Activated naive CD4-positive, alpha-beta T cell treated with anti-CD3 and anti-CD28 coated beads, Interleukin-2, amount 10 ng/mL, durations not matched to agents 7 days and 5 days (primary cell): Measurements from ENCODE around the gene FCGR3B.
"Not testable (repeated sequence)": the region's sequence is repeated elsewhere in the genome, so short reads cannot be mapped to it uniquely, and the experiment has no call there.

Experiments
- CTCF ChIA-PET: fragments of 350-600 bp; sonication (Branson Sonifier 250); formaldehyde crosslinking; loops from one replicate; lab custom pipeline; 2021; ENCODE audit warnings: antibody characterized with exemption; lab: Charles Lee
- DNase-seq: peaks from one replicate; pipeline ENCODE4 v3.0.0-alpha.2; 2020
- H3K27ac Mint-ChIP-seq: one replicate; pipeline ENCODE4 v1.8.0; 2021; ENCODE audit warnings: mild to moderate bottlenecking, moderate library complexity, mixed read lengths
- H3K27me3 Mint-ChIP-seq: one replicate; pipeline ENCODE4 v1.8.0; 2021; ENCODE audit warnings: mild to moderate bottlenecking, mixed read lengths
- H3K36me3 Mint-ChIP-seq: one replicate; pipeline ENCODE4 v1.8.0; 2021; ENCODE audit warnings: mixed read lengths
- H3K4me1 Mint-ChIP-seq: one replicate; pipeline ENCODE4 v1.8.0; 2021; ENCODE audit warnings: mixed read lengths
- H3K4me3 Mint-ChIP-seq: one replicate; pipeline ENCODE4 v1.8.0; 2021; ENCODE audit warnings: mild to moderate bottlenecking, moderate library complexity, mixed read lengths
- H3K9me3 Mint-ChIP-seq: one replicate; pipeline ENCODE4 v1.8.0; 2021; ENCODE audit warnings: mixed read lengths

The FCGR3B gene

GRCh38 chr1:161653541-161653940 is 22.6 kb upstream of the FCGR3B start:
- H3K9me3 Mint-ChIP-seq, H3K27ac Mint-ChIP-seq, H3K4me3 Mint-ChIP-seq, DNase-seq, CTCF ChIA-PET, H3K36me3 Mint-ChIP-seq, H3K4me1 Mint-ChIP-seq, H3K27me3 Mint-ChIP-seq: not testable (repeated sequence)

GRCh38 chr1:161647507-161648360 is 16.8 kb upstream of the FCGR3B start:
- CTCF ChIA-PET, result interaction anchor here (0.6 to 1.5 kb wide), 4 partner anchors 85 to 94 kb away, joined by 3 to 10 read pairs (median 6); no protein-coding TSS in a partner anchor
- H3K36me3 Mint-ChIP-seq, H3K9me3 Mint-ChIP-seq, H3K4me3 Mint-ChIP-seq, H3K27ac Mint-ChIP-seq, H3K4me1 Mint-ChIP-seq: not testable (repeated sequence)
- DNase-seq, result peak; percentile 20
- H3K27me3 Mint-ChIP-seq, result peaks cover 29% of the 10 kb centered on the region

DNA sequence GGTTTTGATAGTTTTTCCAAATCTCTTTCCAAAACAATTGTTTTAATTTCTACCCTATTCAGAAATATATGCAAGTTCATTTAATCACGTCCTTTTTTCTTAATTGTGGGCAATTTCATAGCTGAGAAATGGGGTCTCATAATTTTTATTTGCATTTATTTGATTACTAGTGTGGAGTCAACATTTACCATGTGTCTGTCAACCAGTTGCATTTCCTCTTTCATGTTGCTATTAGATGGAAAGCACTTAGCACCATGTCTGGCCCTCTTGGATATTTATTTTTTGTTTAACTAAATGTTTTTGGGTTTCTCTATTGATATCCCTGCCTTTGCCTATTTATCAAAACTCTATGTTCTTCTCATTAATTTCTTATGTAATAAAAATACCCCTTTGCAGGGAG is 13.9 kb upstream of the FCGR3B start:
- CTCF ChIA-PET, H3K27ac Mint-ChIP-seq, DNase-seq, H3K36me3 Mint-ChIP-seq, H3K9me3 Mint-ChIP-seq, H3K4me1 Mint-ChIP-seq, H3K4me3 Mint-ChIP-seq: not testable (repeated sequence)
- H3K27me3 Mint-ChIP-seq, result peaks cover 23% of the 10 kb centered on the region

DNA sequence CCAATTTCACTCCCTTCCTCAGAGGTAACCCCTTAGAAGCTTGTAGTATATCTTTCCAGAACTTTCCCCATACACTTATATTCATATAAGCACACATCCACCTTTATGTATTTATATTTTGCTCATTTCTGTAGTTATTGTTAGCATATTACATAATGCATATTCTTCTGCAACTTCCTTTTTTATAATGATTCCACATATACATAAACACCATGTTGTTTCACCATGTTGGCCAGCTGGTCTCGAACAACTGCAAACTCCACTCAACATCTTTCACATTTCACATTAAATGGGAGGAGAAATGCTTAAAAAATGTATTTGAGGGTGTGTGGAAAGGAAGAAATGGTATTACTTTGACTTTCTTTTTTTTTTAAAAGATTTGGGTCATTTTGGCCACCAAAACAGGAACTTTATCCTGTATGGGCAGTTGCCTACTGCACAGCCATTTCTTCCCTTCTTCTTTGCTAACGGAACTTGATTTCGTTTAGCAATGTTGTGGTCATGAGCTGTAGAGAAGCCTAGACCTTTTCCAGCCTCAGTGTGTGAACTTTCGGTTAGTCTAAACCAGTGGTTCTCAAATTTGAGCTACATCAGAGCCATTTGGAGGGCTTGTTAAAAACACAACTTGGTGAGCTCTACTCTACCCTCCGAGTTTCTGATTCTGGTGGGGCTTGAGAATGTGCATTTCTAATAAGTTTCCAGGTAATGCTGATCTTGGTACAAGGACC is 12.7 kb upstream of the FCGR3B start:
- H3K4me3 Mint-ChIP-seq, DNase-seq, H3K36me3 Mint-ChIP-seq, H3K9me3 Mint-ChIP-seq, CTCF ChIA-PET, H3K27ac Mint-ChIP-seq, H3K4me1 Mint-ChIP-seq: not testable (repeated sequence)
- peaks cover 21% of the 10 kb centered on the region for H3K27me3 Mint-ChIP-seq

GRCh38 chr1:161642697-161643096 is 11.7 kb upstream of the FCGR3B start:
- not testable (repeated sequence) for H3K27ac Mint-ChIP-seq, H3K4me3 Mint-ChIP-seq, DNase-seq

GRCh38 chr1:161639203-161639602 is 8.2 kb upstream of the FCGR3B start:
- H3K27me3 Mint-ChIP-seq, H3K9me3 Mint-ChIP-seq, CTCF ChIA-PET, H3K27ac Mint-ChIP-seq, DNase-seq, H3K36me3 Mint-ChIP-seq, H3K4me3 Mint-ChIP-seq: not testable (repeated sequence)
- H3K4me1 Mint-ChIP-seq, result peaks cover 26% of the 10 kb centered on the region

More at GRCh38 chr1:161642697-161643096, 11.7 kb upstream of the FCGR3B start:
- H3K36me3 Mint-ChIP-seq, H3K9me3 Mint-ChIP-seq, H3K4me1 Mint-ChIP-seq, CTCF ChIA-PET: not testable (repeated sequence)
- H3K27me3 Mint-ChIP-seq, result peaks cover 19% of the 10 kb centered on the region

GRCh38 chr1:161638251-161638993 is 7.4 kb upstream of the FCGR3B start:
- DNase-seq, H3K4me3 Mint-ChIP-seq, H3K9me3 Mint-ChIP-seq, H3K27ac Mint-ChIP-seq, CTCF ChIA-PET, H3K27me3 Mint-ChIP-seq, H3K36me3 Mint-ChIP-seq: not testable (repeated sequence)
- peaks cover 26% of the 10 kb centered on the region for H3K4me1 Mint-ChIP-seq

GRCh38 chr1:161636976-161637375 is 6.0 kb upstream of the FCGR3B start:
- DNase-seq, H3K4me3 Mint-ChIP-seq, H3K9me3 Mint-ChIP-seq, CTCF ChIA-PET, H3K27me3 Mint-ChIP-seq, H3K36me3 Mint-ChIP-seq: not testable (repeated sequence)
- peaks cover 19% of the 10 kb centered on the region for H3K4me1 Mint-ChIP-seq
- H3K27ac Mint-ChIP-seq, result peak overlapping the region; percentile 29

DNA sequence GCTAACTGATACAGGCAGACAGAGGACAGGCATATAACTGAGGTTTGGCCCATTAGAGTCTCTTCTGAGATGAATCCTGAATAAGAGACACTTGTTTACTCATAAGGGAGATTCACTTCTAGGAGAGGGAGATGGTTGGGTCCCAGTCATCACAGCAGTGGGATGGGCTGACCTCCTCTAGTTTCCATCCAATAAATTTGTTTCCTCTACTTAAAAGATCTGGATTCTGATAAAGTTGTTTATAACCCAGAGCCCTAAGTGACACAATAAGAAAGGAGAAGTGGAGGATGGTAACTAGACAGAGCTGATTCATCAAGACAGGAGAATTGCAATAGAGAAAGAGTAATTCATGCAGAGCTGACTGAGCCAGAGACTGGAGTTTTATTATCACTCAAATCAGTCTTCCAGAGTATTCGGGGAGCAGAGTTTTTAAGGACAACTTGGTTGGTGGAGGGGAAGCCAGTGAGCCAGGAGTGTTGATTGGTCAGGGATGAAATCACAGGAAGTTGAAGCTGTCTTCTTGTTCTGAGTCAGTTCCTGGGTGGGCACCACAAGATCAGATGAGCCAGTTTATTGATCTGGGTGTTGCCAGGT is 5.3 kb upstream of the FCGR3B start:
- CTCF ChIA-PET, H3K4me3 Mint-ChIP-seq: not testable (repeated sequence)
- peak overlapping the region; percentile 83 for H3K27ac Mint-ChIP-seq

GRCh38 chr1:161634993-161635392 is 4.0 kb upstream of the FCGR3B start:
- H3K9me3 Mint-ChIP-seq, H3K36me3 Mint-ChIP-seq, DNase-seq, H3K27ac Mint-ChIP-seq, CTCF ChIA-PET, H3K27me3 Mint-ChIP-seq, H3K4me3 Mint-ChIP-seq: not testable (repeated sequence)
- H3K4me1 Mint-ChIP-seq, result peaks cover 19% of the 10 kb centered on the region

More for the DNA sequence above, 5.3 kb upstream of the FCGR3B start:
- peaks cover 19% of the 10 kb centered on the region for H3K4me1 Mint-ChIP-seq
- peak; percentile 24 for DNase-seq
- not testable (repeated sequence) for H3K27me3 Mint-ChIP-seq, H3K9me3 Mint-ChIP-seq, H3K36me3 Mint-ChIP-seq

DNA sequence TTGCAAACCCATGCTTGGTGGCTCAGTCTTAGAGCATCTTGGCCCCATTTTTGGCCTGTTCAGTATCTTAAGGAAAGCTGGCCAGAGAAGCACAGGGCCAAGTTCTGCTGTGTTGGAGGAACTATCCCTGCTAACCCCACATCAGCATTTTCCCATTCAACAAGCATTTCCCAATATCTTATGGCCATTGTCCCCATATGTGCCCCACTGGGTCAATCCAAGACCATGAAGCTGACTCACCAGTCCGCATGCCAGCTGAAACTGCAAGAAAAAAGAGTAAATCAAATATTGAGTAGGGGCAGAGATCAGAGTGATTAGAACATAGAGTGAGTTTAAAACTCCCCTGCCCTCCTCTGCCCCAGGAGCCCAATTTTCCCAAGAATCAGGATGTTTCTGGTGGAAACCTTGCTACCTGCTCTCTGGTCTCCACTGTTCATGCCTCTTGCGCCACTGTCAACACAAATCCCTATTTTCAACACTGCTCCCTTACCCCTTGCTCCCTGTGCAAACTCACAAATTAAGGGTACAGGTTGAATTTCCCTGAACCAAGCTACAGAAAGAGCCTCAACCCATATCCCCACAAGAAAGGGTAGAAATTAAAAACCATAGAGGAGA is 741 bp downstream of the FCGR3B start:
- DNase-seq, H3K9me3 Mint-ChIP-seq, H3K4me3 Mint-ChIP-seq, CTCF ChIA-PET, H3K27ac Mint-ChIP-seq, H3K27me3 Mint-ChIP-seq, H3K4me1 Mint-ChIP-seq, H3K36me3 Mint-ChIP-seq: not testable (repeated sequence)

GRCh38 chr1:161626445-161627146 is 4.4 kb downstream of the FCGR3B start:
- H3K4me1 Mint-ChIP-seq, result peaks cover 35% of the 10 kb centered on the region
- H3K27ac Mint-ChIP-seq, H3K9me3 Mint-ChIP-seq, H3K27me3 Mint-ChIP-seq, H3K4me3 Mint-ChIP-seq, DNase-seq, H3K36me3 Mint-ChIP-seq: not testable (repeated sequence)
- CTCF ChIA-PET, result interaction anchor here (1.0 kb wide), 1 partner anchor 139 kb away, joined by 3 read pairs; no protein-coding TSS in a partner anchor

DNA sequence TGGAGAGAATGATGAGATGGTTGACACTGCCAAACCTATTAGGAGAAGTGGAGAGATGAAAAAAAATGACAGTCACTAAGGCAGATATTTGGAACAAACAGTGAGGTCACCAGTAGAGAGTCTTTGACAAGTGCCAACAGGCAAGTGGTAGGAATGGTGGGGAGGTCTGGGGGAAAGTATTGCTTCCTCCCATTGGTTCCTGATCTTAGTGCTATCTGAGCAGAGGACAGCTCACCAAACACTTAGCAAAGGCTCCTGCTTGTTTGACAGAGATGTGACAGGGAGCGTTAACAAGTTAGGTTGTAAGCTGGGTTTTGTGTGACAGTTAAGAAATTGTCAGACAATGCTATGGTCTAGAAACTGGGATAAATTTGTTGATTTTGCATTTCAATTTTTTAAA is 6.4 kb downstream of the FCGR3B start:
- H3K9me3 Mint-ChIP-seq, CTCF ChIA-PET, H3K36me3 Mint-ChIP-seq, DNase-seq, H3K4me3 Mint-ChIP-seq, H3K27ac Mint-ChIP-seq: not testable (repeated sequence)
- H3K4me1 Mint-ChIP-seq, result peaks cover 47% of the 10 kb centered on the region
- H3K27me3 Mint-ChIP-seq, result peaks cover 10% of the 10 kb centered on the region
